ENCODE results near the gene SMU1.

SMU1 gene

DNA sequence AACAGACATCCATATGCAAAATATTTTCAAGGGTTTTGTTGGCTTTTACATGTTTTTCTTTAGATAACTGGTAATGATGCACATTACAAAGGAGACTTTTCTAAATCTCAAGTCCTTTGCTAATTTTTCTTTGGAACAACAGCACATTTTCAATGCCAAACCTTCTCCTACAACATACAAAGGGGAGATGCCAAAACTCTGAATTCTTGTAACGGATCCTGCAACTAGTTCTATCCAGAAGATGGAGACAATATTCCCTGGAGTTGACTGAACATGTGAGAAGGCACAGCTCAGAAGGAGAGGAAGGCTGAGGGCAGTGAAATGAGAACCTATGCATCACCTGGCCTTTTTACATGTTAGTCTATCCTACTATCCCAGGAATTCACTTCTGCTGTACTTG is 30.4 kb downstream of the SMU1 start:
- no peak for DNase-seq (ENCODE audit: low read depth in 4 of 4, low spot score in 1 of 4)

DNA sequence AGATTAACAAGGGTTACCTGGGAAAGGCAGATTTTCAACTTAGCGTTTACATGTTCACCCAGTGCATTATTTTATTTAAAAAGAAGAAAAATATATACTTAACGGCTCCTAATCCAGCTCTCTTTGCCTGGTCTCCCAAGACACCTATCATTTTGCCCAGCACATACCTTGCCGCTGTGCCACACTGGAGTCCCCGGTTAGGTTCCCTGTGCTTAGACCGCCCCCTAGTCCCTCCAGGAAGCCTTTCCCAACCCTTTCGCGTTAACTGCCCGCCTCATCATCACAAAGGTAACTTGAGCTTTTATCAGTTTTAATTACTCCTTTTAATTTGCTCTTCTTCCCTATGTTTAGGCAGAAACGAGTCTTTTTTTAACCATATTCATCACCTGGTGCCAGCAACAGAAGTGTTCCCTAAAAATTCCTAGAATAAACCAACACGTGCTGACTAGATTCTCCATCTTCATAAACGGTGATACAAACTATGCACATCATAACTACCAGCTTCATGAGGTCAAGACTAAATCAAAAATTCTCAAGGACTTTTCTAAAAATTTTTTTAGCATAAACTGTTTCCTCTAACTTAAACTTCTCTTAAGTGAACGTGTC is 31.7 kb downstream of the SMU1 start:
- DNase-seq (ENCODE audit: low read depth in 4 of 4, low spot score in 1 of 4): no peak

- DNase-seq (ENCODE audit: low read depth in 4 of 4, low spot score in 1 of 4): peak in 2 of 4 experiments; percentile 39 to 47
Observed at GRCh38 chr9:33044162-33044673, 32.3 kb downstream of the SMU1 start.

DNA sequence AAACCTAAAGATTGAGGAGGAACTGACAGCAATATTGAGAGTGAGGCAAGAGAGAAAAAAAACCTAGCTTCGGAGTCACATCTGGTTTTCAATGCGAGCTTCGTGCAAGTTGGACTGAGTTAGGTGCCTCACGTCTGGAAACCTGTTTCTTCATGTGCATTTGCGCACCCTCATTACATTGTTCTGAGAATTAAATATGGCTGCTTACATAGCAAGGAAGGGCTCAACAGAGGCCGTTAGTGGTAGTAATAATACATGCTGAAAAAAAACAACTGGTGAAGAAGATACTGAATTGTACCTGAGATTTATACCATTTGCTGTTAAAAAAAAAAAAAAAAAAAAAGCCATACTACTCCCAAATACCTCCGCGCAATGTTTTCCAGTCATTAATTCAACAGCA is 32.8 kb downstream of the SMU1 start:
- DNase-seq (ENCODE audit: low read depth in 4 of 4, low spot score in 1 of 4): no peak

DNA sequence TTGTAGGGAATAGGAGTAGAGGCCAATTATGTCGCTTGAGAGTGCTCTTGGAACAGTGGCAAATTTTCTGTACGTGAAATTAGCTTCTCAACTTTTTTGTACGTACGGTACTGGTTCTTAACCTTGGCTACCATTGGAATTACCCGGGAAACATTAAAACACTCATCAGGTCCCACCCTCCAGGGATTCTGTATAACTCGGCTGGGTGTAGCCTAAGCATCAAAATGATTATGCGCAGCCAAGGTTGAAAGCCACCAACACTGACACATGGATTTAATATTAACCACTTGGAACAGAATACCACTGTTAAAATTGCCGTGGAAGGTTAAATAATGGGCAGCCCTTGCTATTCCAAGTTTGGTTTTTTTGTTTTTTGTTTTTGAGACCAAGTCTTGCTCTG is 34.0 kb downstream of the SMU1 start:
- no peak for DNase-seq (ENCODE audit: low read depth in 4 of 4, low spot score in 1 of 4)

DNA sequence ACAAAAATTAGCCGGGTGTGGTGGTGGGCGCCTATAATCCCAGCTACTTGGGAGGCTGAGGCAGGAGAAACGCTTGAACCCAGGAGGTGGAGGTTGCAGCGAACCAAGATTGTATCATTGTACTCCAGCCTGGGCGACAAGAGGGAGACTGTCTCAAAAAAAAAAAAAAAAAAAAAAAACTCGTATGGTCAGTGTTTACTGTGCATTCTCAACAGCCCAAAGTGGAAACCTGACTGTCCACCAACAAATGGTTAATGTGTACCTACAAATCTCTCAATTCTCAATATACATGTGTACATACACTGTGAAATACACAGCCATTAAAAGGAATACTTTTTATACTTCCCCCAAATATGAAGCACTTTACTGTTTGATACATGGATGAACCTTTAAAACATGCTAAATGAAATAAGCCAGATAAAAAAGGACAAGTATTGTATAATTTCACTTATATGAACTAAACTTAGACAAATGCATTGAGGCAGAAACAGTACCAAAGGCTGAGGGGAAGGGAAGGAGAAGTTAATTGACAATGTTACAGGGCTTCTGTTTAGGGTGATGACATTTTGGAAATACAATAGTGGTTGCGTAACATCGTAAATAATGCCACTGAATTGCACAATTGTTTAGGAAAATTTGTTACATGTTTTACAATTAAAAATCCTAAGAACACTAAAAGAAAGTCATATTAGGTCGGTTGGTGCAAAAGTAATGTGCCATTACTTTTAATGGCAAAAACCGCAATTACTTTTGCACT is 34.9 kb downstream of the SMU1 start:
- no peak for DNase-seq (ENCODE audit: low read depth in 4 of 4, low spot score in 1 of 4)

- no peak for DNase-seq (ENCODE audit: low read depth in 4 of 4, low spot score in 1 of 4)
Observed at GRCh38 chr9:33040792-33041431, 35.6 kb downstream of the SMU1 start.

DNA sequence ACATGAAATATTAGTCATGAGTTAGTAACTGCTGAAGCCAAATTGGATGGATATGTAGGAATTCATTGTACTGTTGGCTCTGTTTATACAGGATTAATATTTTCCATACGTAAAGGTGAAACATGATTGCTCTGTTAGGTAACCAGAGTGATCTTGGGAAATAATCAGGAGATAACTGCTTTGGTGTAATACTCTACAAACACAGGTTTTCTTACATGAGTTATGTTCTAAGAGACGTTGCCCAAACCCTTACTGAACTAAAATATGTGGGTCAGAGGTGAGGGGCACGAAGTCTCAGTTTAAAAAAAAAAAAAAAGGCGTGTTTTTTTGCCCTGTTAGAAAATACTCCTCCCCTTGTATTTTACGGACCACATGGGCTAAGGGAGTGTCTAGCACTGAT is 43.6 kb downstream of the SMU1 start:
- no peak for DNase-seq (ENCODE audit: low read depth in 4 of 4, low spot score in 1 of 4)

DNA sequence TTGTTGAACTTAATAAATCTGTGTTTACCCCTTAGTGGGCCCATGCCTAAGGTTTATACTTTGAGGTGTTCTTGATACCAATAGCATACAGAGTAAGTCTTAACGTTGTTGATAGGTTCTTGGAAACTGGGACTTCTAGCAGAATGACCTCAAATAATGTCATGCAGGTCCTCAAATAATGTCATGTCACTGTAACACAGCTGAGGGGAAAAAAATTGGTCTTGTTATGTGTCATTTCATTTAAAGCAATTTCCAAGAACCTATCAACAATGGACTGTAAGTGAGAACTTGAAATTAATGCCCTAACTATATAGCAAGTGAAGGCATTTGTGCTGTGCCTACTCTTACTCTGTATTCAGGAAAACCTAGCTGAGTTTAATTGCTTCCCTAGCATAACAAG is 44.2 kb downstream of the SMU1 start:
- DNase-seq (ENCODE audit: low read depth in 4 of 4, low spot score in 1 of 4): no peak

DNA sequence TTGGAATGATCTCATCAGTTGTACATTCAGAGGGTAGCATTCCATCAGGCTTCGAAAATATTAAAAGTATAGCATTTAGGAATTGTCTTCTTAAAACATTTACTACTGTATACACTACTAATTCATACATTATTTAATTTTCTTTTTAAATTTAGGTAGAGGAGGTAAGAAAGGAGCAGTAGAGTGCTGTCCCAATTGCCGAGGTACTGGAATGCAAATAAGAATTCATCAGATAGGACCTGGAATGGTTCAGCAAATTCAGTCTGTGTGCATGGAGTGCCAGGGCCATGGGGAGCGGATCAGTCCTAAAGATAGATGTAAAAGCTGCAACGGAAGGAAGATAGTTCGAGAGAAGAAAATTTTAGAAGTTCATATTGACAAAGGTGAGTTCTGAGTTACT is 46.2 kb downstream of the SMU1 start:
- DNase-seq (ENCODE audit: low read depth in 4 of 4, low spot score in 1 of 4): no peak

DNA sequence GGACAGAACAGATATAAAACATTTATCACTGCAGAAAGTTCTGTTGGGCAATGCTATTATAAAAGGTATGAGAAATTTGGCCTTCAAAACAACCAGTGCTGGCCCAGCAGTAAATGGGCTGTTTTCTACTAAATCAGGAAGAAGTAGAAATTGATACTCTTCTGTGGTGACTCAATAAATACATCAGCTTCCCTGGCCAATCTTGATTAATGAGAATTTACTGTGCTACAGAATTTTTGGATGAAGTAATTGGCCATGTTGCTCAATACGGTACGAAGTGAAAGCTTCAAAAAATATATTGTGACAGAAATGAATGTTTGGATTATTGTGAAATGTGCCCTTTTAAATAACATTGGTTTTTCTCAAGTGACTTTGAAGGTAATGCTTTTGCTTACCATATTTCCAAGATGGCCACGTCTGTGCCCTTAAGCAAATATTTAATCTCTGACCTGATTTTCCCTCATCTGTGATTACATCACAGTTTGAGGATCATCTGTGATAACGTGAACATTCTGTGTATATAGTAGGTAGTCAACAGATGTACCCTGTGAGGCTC is 47.2 kb downstream of the SMU1 start:
- no peak for DNase-seq (ENCODE audit: low read depth in 4 of 4, low spot score in 1 of 4)

DNA sequence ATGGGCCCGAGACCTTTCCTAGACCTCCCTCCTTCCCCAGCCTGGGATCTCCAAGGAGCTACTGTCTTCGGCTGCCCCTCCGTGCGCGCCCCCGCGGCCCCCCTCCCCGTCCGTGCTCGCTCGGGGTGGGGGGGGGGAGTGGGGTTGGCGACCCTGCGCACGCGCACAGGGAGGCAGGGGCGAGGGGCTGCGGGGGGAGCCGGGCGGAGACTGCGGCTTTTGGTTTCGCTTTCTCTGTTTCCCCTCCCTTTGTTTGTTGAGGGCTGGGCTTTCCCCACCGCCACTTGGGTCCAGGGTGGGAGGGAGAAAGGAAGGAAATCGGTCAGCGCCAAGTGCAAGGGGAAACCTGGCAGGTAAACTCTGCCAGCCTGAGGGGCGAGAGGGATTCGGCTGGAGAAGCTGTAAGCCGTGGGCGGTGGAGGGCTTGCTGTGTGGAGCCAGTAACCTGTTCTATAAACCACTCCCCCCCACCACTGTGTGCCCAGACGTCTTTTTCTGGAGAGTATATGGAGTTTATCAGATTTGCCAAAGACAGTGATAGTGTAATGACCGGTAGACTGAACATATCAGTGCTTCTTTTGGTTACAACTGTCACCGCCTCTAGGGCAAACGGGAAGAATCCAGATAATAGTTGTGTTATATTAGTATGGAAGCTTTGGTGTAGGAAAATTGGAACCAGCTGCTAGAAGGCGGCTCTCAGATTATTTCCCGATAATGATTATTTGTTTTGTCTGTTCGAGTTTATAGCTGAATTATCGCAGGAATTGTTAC is 50.7 kb downstream of the SMU1 start:
- DNase-seq (ENCODE audit: low read depth in 4 of 4, low spot score in 1 of 4): peak in 3 of 4 experiments; percentile 52 to 70 (median 65)

- peak; percentile 90 to 91 (median 90) for DNase-seq (ENCODE audit: low read depth in 4 of 4, low spot score in 1 of 4)
Observed at GRCh38 chr9:33024966-33025571, 51.4 kb downstream of the SMU1 start, which contains the start of gene DNAJA1. DNAJA1 (plus strand) TSS chr9:33025273; CDS start chr9:33026485, 1,212 bp downstream.

GRCh38 chr9:33024126-33024965 is 52.1 kb downstream of the SMU1 start:
- DNase-seq (ENCODE audit: low read depth in 4 of 4, low spot score in 1 of 4): no peak

DNA sequence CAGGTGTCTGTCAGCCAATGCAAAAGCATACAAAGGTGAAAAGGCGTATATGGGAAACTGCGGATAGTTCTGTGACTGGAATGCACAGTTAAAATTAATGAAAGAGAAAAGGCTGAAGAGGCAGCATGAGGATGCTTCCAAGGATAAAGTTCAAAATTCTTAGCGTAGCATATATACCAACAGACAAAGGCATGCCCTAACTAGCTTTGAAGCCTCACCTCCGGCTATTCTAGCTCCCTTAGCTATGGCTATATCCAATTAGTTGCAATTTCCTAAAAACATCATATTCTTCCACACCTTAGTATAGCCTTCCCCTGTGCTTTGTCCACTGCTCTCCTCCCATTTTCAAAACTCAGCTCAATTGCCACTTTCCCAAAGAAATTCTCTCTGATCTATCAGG is 52.8 kb downstream of the SMU1 start:
- DNase-seq (ENCODE audit: low read depth in 4 of 4, low spot score in 1 of 4): no peak

GRCh38 chr9:33022755-33023154 is 53.7 kb downstream of the SMU1 start:
- DNase-seq (ENCODE audit: low read depth in 4 of 4, low spot score in 1 of 4): no peak

GRCh38 chr9:33022303-33022702 is 54.2 kb downstream of the SMU1 start:
- DNase-seq (ENCODE audit: low read depth in 4 of 4, low spot score in 1 of 4): no peak

GRCh38 chr9:33019797-33020196 is 56.7 kb downstream of the SMU1 start:
- no peak for DNase-seq (ENCODE audit: low read depth in 4 of 4, low spot score in 1 of 4)

DNA sequence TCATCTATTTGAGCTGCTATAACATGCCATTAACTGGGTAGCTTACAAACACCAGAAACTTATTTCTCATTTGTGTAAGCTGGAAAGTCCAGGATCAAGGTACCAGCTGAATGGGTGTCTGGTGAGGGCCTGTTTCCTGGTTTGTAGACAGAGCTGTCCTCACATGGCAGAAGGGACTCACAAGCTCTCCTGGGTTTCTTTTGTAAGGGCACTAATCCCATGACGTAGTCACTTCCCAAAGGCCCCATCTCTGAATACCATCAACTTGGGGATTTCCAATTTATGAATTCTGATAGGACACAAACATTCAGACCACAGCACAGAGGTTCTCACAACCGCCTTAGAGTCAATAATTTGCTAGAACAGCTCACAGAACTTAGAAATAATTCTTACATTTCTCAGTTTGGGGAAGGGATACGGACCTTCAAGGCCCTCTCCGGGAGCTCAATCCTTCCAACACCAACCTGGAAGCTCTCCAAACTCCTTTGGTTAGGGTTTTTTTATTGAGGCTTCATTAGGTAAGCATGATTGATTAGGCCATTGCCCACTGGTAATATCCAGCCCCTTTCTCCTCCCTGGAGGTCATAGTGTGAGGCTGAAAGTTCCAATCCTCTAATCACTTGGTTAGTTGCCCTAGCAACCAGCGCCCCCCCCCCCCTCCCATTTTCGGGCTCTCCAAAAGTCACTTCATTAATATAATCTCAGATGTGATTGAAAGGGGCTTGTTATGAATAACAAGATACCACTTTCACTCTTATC is 59.0 kb downstream of the SMU1 start:
- DNase-seq (ENCODE audit: low read depth in 4 of 4, low spot score in 1 of 4): no peak

Measured in stimulated activated CD4-positive, alpha-beta T cell treated with anti-CD3 and anti-CD28 coated beads, Interleukin-1b, Interleukin-23, amount 100 ng/mL, for 24 hours (primary cell).